Eye (tissue), 1 donor: ENCODE data around the gene RHOT1.
"Not testable (repeated sequence)": the region's sequence is repeated elsewhere in the genome, so short reads cannot be mapped to it uniquely, and the experiment has no call there.

Experiments
- DNase-seq: peaks from one replicate; pipeline ENCODE4 v3.0.0-alpha.2; 2015

The RHOT1 gene

DNA sequence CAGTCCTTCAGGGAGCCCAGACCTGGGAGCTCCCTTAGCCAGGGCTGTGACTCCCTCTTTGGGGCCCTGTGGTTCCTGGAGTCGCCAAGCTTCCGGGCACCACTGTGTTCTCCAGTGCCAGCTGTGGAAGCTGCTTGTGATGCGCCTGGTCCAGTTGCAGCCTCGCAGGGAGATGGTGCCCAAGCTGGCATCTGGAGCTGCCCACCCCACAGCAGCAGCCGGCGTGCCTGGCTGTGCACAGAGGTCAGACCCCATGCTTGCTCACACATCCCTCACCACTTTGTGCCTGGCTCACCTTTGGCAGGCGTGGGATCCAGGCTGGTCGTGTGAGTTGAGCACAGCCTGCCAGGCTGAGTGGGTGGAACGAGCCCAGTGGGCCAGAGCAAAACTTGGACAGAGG lies 18.2 kb downstream of the RHOT1 start:
- DNase-seq: no peak

DNA sequence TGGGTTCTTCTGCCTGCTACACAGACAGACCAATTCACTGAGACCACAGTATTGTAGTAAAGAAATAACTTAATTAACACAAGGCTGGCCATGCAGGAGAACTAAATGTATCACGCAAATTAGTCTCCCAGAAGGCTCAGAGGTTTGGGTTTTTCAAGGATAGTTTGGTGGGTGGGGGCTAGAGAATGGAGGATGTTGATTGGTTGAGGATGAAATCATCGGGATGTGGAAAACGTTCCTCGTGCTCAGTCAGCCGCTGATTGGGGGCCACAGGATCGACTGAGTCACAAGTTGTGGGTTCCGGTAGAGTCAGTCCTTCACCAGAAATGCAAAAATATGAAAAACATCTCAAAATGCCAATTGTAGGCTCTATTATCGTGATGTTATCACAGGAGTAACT lies 18.7 kb downstream of the RHOT1 start:
- no peak for DNase-seq

DNA sequence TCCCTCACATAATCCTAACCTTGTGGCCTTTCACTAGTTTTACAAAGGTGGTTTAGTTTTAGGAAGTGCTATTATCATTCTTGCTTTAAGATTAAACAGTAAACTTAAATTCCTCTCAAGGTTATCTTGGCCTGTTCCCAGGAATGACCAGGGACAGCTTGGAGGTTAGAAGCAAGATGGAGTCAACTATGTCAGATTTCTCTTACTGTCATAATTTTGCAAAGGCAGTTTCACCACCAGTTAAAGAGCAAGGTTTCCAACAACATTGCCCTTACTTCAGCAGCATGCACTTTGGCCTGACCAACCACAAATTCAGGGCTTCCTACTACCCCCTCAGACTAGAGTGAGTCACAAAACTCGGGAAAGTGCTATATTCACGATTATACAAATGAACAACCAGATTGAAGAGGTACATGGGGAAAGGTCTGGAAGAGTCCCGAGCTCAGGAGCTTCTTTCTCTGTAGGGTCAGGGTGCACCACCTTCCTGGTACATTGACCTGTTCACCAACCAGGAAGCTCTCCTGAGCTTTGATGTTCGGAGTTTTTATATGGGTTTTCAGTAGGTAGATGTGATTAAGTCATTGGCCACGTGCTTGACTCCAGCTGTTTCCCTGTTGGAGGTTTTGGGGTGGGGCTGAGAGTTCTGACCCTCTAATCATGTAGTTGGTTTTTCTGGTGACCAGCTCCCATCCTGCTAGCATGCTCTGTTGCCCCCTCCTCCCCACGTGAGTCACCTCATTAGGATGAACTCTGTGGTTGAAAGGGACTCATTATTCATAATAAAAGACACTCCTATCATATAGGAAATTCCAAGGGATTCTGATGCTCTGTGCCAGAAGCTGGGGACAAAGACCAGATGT lies 19.4 kb downstream of the RHOT1 start:
- no peak for DNase-seq

DNA sequence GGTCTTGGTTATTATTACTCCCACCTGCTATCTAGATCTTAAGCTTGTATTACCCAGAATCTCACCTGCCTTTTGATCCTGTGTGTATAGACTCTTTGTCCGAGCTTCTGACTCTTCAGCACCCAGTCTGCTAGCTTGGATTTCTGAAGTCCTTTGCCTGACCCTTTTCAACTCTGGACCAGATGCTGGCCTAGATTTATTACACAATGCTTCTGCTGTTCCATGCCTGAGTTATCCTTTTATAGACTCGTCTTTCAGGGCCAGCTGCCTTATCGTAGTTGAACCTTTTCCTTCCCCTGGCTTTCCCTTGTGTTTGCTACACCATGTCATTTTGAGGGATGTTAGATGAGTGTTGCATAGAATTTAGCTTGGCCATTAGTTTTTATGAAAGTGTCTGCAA lies 32.6 kb downstream of the RHOT1 start:
- DNase-seq: peak; percentile 37

DNA sequence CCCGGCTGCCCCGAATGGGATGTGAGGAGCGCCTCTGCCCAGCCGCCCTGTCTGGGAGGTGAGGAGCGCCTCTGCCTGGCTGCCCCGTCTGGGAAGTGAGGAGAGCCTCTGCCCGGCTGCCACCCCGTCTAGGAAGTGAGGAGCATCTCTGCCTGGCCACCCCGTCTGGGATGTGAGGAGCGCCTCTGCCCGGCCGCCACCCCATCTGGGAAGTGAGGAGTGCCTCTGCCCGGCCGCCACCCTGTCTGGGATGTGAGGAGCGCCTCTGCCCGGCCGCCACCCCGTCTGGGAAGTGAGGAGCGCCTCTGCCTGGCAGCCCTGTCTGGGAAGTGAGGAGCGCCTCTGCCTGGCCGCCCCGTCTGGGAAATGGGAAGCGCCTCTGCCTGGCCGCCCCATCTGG lies 36.4 kb downstream of the RHOT1 start:
- DNase-seq: not testable (repeated sequence)

DNA sequence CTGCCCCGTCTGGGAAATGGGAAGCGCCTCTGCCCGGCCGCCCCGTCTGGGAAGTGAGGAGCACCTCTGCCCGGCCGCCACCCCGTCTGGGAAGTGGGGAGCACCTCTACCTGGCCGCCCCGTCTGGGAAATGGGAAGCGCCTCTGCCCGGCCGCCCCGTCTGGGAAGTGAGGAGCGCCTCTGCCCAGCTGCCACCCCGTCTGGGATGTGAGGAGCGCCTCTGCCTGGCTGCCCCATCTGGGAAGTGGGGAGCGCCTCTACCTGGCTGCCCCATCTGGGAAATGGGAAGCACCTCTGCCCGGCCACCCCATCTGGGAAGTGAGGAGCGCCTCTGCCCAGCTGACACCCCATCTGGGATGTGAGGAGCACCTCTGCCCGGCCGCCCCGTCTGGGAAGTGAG lies 36.8 kb downstream of the RHOT1 start:
- DNase-seq: not testable (repeated sequence)

DNA sequence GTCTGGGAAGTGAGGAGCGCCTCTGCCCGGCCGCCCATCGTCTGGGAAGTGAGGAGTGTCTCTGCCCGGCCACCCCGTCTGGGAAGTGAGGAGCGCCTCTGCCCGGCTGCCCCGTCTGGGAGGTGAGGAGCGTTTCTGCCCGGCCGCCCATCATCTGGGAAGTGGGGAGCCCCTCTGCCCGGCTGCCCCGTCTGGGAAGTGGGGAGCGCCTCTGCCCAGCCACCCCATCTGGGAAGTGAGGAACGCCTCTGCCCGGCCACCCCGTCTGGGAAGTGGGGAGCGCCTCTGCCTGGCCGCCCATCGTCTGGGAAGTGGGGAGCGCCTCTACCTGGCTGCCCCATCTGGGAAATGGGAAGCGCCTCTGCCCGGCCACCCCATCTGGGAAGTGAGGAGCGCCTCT lies 37.2 kb downstream of the RHOT1 start:
- not testable (repeated sequence) for DNase-seq

DNA sequence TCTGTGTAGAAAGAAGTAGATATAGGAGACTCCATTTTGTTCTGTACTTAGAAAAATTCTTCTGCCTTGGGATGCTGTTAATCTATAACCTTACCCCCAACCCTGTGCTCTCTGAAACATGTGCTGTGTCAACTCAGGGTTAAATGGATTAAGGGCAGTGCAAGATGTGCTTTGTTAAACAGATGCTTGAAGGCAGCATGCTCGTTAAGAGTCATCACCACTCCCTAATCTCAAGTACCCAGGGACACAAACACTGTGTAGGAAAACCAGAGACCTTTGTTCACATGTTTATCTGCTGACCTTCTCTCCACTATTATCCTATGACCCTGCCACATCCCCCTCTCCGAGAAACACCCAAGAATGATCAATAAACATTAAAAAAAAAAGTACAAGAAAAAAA lies 38.0 kb downstream of the RHOT1 start:
- DNase-seq: not testable (repeated sequence)

DNA sequence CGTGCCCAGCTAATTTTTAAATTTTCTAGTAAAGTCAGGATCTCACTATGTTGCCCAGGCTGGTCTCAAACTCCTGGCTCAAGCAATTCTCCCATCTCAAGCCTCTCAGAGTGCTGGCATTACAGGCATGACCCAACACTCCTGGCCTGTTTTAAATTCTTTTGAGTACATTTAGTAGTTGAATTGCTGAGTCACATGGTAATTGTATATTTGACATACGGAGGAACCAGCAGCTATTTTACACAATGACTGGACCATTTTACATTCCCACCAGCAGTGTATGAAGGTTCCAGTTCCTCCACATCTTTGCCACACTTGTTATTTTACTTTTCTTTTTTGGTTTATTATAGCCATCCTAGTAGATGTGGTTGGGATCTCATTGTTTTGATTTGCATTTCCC lies 43.6 kb downstream of the RHOT1 start:
- DNase-seq: no peak

DNA sequence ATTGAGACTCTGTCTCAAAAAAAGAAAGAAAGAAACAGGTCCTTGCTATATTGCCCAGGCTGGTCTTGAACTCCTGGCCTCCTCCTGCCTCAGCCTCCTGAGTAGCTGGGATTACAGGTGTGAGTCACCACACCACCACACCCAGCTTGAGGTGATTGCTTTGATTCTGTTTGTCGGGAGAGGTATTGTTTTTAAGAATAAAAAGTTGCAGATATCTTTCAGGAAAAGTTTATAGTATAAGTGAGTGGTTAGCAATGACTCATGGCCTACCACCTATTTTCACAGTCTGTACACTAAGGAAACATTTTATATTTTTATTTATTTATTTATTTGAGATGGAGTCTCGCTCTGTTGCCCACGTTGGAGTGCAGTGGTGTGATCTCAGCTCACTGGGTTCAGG lies 45.0 kb downstream of the RHOT1 start:
- no peak for DNase-seq

DNA sequence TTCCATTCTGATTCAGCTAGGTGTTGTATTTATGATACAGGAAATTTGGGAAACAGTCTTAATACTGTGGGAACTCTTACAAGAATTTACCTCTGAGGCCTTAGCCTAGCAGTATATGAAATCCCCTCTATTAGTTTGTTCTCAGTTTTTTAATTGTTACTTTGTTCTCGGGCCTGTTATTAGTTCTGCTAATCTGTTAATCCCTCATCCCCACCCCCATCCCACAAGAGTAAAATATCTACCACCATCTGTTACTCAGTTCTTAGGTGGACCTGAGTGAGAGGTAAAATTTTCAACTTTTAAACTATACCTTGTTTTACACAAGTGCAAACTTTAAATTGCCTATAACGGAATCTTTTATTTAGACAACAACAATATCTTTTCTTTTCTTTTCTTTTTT lies 47.0 kb downstream of the RHOT1 start:
- DNase-seq: no peak

DNA sequence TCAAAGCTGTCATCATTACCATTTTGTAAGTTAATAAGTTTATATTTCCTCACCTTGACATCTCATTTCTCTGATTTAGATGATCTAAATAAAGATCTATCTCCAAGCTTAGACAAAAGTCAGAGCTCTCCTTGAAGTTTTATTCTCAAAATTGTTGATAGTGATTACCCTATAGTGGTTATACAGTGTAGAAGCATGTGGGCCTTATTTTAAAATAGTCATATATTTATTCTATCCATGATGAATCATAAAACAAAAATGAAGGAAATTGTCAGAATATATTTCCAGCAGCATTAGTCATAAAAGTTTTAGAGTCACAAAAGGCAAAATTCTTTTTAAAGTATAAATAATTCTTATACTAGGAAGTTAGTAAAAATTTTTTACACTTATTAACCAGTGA lies 49.0 kb downstream of the RHOT1 start:
- no peak for DNase-seq

DNA sequence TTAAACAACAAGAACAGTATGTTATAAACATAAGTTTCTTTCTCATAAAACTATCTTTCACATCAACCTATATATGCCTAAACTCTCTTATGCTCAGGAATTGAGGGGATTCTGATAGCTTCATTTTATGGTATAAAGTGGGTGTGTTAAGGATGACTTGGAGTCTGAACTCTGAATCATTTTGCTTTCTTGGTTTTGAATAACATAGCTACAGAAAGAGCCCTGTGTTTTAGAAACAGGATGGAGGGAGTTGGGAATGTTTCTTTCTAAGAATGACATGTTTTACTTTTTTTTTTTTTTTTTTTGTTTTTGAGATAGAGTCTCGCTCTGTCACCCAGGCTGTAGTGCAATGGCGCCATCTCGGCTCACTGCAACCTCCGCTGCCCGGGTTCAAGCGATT lies 50.1 kb downstream of the RHOT1 start:
- no peak for DNase-seq

DNA sequence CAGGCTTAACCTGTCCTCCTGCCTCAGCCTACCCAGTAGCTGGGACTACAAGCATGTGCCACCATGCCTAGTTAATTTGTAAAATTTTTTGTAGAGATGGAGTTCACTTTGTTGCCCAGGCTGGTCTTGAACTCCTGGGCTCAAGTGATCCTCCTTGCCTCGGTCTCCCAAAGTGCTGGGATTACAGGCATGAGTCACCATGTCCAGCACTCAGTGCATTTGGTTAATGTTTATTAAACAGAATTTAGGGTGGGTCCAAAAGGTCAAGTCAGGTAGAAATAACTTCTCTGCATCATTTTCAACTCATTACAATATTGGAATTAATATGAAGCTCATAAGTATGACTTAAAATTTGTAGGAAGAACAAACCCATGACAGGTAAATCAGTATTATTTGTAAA lies 55.7 kb downstream of the RHOT1 start:
- no peak for DNase-seq

DNA sequence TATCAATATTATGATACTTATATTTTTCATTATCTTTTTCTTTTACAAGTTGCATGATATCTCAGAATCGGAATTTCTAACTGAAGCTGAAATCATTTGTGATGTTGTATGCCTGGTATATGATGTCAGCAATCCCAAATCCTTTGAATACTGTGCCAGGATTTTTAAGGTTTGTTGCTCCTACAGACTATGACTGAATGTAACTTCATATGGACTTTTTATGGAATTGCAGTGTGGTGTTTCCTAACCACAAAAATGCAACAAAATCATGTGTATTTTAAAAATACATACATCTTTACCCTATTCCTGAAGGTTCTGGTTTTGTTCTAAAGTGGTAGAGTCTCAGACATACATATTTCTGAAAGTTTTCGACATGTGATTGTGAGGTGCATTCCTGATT lies 64.6 kb downstream of the RHOT1 start:
- peak; percentile 8 for DNase-seq

DNA sequence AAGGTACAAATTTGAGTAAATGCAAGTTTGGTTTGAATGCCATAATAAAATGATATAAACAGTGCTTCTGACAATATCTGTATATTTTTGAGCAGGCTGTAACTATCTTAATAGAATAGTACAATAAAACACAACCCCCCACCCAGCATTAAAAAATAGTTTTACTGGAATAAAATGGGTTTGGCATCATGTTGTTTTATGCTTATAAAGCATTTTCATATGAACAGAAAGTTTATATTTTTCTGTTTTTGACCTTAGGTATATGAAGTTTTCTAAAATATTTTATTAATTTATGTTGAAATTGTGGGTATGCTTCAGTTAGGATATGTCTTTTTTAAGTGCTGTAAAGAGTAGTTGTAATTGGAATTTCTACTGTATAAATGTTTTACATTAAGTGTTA lies 66.1 kb downstream of the RHOT1 start:
- no peak for DNase-seq

DNA sequence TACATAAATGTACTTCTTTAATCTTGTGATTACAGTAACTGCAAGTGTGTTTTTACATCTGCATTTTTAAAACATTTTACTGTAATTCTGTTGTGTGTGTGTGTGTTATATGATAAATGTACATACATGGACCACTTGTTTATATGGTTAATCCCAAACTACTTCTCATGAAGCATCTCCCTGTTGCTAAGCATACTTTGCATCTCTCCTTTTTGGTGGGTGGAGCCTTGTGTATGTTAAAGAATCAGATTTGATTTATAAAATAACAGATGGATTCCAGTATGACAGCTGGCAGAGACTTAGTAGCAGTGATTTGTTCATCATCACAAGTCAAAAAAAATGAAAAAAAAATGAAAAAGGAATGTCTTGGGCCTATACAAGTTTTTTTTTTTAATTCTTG lies 67.3 kb downstream of the RHOT1 start:
- no peak for DNase-seq

DNA sequence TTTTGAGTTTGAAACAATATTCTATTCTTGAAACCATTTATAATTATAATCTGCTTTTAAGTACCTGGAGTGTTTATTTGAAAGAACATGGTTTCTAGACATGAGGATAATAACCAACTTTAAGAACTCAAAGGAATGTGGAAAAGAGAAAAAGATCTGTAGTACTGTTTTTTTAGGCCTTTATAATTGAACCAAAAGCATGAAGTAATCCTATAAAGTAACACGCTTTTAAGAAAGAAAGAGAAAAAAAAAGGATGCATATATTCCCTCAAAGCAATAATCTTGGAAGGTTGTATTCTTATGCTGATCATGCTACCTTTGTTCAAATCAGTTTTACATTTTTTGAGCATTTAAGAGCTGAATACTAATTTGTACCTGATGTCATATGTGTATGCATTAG lies 69.4 kb downstream of the RHOT1 start:
- DNase-seq: no peak

DNA sequence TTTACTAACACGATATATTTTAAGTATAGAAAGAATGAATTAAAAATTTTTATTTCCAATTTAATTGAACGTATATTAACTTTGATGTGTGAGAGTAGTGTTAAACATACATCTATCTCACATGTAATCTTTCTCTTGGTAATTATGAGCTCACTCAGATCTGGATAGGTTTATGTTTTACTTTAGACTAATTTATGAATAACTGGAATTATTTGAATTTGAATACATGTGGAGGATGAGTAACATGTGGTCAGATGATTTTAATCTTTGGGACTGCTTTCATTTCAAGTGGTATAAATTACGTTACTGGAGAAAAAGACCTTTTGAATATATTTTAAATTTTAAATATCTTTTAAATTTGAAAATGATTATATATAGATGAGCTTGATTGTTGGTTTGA lies 73.4 kb downstream of the RHOT1 start:
- no peak for DNase-seq

DNA sequence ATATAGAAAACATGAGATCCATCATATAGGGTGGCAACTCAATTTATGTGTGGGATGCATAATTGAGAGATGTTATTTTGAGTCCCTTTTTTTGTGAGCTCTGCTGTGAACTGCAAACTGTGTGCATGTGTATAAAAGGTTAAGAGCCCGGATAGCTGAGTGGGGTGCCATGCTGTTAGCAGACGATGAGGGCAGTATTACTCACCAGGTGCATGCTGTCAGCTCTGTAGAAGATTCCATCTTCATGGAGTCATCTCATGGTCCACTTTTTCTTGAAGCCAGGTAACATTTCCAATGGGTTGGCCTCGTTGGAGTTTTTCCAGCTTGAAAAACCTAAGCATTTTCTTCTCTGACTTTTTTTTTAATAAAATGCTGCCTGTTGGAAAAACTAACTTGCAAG lies 80.3 kb downstream of the RHOT1 start:
- no peak for DNase-seq

DNA sequence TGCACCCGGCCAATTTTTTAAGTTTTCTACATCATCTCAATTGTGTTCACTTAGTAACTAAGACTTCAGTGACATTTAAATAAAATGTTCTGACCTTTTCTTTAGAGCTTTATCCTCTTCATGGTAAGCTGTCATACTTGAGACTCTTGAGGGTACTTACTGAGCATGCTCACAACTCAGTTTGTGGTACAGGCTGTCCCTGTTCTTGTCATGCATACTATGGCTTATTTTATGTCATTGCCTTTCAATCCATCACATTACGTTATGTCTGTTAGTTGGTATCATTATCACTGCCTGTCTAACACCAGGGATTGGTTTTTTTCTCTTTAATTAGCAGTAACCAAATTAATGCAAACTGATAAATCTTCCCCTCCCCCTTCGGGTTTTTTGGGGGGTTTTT lies 81.4 kb downstream of the RHOT1 start:
- no peak for DNase-seq

DNA sequence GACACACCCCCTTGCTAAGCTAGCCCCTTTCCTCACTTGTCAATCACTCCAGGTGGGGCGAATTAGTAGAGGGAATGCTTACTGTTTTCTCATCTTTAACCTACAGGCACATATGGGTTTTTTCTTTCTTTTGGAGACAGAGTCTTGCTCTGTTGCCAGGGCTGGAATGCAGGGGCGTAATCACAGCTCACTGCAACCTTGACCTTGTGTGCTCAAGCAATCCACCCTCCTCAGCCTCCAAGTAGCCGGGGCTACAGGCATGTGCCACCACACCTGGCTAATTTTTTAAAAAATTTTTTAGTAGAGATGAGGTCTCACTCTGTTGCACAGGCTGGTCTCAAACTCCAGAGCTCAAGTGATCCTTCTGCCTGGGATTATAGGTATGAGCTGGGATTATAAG lies 84.6 kb downstream of the RHOT1 start:
- no peak for DNase-seq

DNA sequence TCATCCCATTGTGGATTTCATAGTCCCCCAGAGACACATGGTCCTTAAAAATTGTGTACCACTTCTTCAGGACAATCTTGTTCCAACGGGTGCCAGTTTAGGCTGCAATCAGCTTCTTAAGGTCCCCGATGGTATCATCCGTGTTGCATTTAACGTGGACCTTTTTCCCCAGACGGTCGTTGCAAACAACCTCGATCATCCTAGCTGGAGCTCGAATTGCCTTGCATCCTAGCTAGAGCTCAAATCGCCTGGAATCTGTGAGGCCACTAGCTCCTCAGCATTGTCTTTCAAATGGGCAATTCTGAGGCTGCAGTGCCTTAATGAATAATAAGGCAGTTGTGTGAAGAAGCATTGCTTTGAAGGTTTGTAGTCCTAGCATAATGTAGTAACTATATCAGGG lies 85.6 kb downstream of the RHOT1 start:
- DNase-seq: no peak

DNA sequence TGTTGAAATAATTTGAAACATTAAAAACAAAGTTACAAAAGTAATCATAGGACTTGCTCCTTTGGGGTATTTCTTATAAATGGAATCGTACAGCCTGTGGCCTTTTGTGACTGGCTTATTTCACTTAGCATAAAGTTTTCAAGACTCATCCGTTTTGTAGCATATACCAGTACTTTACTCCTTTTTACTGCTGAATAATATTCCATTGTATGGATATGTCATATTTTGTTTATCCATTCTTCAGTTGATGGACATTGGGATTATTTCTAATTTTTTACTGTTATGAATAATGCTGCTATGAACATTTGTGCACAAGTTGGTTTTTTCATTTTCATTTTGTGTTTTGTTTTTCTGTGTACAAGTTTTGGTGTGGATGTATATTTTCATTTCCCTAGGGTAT lies 93.3 kb downstream of the RHOT1 start:
- DNase-seq: no peak

DNA sequence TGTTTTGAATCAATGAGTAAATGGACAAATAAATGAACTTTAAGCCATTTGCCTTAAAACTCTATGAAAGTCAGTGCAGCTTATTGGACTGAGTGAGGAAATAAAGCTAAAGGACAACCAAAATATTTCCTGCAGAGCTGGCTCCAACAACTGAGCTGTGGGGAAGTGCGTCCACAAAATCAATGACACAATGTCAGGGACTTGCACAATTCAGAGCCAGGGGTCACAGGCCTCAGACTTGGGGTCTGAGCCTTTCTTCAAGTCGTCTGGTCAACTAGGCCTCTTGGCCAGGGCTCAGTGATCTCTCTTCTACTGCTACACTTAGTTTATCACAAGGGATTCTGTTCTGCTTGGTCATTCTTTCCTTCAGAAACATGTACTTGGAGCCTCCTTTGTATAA lies 97.2 kb downstream of the RHOT1 start:
- DNase-seq: no peak
